ENCODE results near the gene GRIN2C.

Gene GRIN2C

DNA sequence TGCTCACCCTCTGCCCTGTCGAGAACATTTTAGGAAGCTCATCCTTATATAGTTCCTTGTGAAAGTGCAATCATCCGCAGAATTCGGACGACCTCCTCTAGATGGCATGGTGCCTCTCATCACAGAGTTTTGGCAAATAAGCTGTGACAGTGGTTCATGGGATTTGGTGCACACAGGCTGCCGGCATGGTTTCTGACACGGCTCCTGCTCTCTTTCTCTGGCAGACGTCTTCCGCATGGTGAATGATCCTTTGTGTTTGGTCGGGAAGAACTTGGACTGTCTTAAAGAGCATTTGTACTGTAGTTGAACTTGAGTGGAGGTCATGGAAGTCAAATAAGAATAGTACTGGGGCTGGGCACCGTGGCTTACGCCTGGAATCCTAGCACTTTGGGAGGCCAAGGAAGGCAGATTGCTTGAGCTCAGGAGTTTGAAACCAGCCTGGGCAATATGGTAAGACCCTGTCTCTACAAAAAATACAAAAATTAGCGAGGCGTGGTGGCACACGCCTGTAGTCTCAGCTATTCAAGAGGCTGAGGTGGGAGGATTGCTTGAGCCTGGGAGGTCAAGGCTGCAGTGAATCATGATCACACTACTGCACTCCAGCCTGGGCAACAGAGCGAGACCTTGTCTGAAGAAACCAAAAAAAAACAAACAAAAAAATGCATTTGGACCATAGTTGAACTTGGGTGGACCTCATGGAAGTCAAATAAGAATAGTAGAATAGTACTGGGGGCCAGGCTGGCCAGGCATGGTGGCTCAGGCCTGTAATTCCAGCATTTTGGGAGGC is 48.8 kb downstream of the GRIN2C start:
- no peak for DNase-seq (ENCODE audit: low read depth)
- TF ChIP-seq, protein P1, sequence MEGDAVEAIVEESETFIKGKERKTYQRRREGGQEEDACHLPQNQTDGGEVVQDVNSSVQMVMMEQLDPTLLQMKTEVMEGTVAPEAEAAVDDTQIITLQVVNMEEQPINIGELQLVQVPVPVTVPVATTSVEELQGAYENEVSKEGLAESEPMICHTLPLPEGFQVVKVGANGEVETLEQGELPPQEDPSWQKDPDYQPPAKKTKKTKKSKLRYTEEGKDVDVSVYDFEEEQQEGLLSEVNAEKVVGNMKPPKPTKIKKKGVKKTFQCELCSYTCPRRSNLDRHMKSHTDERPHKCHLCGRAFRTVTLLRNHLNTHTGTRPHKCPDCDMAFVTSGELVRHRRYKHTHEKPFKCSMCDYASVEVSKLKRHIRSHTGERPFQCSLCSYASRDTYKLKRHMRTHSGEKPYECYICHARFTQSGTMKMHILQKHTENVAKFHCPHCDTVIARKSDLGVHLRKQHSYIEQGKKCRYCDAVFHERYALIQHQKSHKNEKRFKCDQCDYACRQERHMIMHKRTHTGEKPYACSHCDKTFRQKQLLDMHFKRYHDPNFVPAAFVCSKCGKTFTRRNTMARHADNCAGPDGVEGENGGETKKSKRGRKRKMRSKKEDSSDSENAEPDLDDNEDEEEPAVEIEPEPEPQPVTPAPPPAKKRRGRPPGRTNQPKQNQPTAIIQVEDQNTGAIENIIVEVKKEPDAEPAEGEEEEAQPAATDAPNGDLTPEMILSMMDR (conservative IDR thresholded peaks at IDR 0.05; ENCODE audit: low read depth, low read length), result no peak
- H3K4me3 ChIP-seq (ENCODE audit: low read length), result no peak overlapping the region

DNA sequence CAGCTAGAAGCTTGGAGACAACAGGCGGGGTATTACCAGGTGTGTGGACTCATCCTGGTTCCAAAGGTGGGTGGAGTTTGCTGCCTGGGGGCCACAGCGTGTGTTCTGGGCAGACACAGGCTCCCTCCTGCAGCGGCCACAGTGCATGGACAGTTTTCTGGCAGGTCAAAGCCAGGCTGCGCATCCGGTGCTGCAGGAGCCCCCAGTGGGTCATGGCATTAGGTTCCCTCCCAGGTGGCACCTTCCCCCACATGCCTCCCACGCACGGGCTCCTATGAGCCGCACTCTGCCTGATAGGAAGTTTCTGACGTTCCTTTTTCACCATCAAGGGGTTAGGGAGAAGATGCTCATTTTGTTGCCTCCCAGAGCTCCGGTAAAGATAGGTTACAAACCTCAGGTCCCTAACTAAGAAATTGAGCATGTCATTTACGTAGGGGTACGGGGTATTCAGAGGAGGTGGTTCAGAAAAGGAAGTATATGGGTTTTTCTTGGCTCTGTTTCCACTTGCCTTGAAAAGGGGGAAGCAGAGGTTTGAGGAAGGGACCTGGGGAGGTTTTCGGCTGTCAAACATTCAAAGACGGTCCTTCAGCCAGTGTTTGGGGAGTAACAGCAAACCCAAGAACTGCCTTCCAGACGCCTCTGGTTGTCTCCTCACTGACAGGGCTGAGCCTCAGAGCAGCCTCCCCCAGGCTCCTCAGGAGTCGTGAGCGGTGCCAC is 50.8 kb downstream of the GRIN2C start:
- TF ChIP-seq, protein P1 (conservative IDR thresholded peaks at IDR 0.05; ENCODE audit: low read depth, low read length), result no peak
- no peak overlapping the region for H3K4me3 ChIP-seq (ENCODE audit: low read length)
- DNase-seq (ENCODE audit: low read depth), result no peak

DNA sequence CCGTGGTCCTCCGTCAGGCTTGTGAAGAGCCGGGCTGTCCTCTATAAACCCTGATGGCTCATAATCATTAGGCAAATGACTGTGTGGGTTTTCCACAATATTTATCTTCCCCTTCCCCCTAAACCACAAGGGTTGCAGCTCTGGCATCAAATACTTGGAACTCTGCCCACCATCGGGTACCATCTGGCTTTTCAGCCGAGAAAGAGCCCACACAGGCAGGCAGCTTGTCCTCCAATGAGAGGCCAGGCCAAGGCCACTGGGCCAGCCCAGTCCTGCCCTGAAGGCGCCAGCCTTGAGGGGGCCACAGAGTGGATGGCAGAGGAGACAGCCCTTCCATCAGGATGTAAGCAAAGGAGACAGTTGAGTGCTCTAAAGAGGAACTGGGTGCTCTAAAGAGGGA is 51.8 kb downstream of the GRIN2C start:
- H3K4me3 ChIP-seq (ENCODE audit: low read length), result no peak overlapping the region
- TF ChIP-seq, protein P1 (conservative IDR thresholded peaks at IDR 0.05; ENCODE audit: low read depth, low read length), result no peak
- no peak for DNase-seq (ENCODE audit: low read depth)

DNA sequence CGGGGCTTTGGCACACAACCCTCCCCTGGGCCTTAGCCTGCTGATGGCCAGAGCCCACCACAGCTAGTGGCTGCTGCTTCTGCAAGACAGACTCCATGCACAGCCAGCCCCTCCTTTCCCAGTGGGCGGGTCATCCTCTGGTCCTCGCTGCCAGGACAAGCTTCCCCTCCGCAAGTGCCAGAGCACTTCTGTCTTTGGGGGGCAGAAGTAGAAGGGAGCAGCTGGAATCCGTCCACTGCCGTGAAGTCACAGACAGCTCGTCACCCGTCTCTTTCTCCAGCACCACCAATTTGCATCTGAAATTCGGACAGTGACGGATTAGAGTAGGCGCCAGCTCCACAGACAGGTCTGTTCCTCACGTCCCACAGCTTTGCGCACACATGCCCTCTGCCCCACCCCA is 52.2 kb downstream of the GRIN2C start:
- no peak for DNase-seq (ENCODE audit: low read depth)
- TF ChIP-seq, protein P1 (conservative IDR thresholded peaks at IDR 0.05; ENCODE audit: low read depth, low read length), result no peak
- no peak overlapping the region for H3K4me3 ChIP-seq (ENCODE audit: low read length)

DNA sequence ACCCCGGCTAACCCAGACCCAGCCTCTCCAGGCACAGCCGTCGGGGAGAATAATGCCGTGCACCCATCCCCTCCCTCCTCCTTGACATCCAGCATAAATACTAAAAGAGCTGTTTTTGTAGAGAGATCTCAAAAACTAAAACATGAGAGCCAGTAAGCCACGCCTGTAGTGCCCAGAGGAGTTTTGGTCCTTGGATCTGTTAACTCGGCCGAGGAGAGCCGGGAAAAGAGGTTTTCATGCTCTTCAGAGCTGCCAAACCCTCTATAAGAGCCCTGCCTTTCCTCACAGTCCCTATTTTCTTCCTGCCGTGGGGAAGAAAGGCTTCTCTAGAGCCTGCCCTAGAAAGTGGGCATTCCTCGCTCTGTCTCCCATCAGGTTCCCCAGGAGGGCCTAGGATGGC is 53.4 kb downstream of the GRIN2C start:
- no peak for DNase-seq (ENCODE audit: low read depth)
- H3K4me3 ChIP-seq (ENCODE audit: low read length), result no peak overlapping the region
- TF ChIP-seq, protein P1 (conservative IDR thresholded peaks at IDR 0.05; ENCODE audit: low read depth, low read length), result no peak

DNA sequence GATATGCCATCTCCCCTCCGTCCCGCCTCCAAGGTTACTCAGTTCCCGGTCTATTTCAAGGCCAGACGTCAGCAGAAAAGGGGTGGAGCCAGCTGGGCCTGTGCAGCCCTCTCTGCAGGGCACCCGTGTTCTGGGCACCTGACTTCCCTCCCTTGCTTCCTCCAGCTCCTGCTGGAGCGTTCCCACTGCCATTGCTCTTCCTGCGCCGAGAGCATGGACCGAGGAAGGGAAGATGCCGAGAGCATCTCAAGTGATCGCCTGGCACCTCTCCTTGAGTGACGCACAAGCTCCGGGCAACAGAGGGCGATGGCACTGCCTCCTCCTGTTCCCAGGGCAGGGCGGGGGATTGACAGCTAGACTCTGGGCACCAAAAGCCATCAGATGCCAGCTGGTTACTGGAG is 54.1 kb downstream of the GRIN2C start:
- no peak overlapping the region for H3K4me3 ChIP-seq (ENCODE audit: low read length)
- TF ChIP-seq, protein P1 (conservative IDR thresholded peaks at IDR 0.05; ENCODE audit: low read depth, low read length), result no peak
- no peak for DNase-seq (ENCODE audit: low read depth)

DNA sequence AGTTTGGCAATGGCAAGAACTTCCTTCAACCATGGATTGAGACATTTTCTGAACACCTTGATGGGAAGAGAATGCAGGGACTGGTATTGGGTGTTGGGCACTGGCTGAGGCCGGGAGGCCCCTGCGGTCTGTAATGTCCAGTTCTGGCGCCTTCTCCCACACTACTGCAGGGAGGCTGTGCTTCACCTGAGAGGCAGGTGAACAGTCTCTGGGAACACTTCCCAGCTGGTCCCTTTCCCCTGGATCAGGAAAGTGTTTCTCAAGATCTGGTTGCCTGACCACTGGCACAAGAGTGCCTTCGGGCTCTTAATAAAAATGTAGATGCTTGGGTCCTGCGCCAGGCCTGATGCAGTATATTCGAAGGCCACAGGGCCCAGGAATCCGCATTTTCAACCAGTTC is 55.0 kb downstream of the GRIN2C start:
- TF ChIP-seq, protein P1 (conservative IDR thresholded peaks at IDR 0.05; ENCODE audit: low read depth, low read length), result no peak
- no peak for DNase-seq (ENCODE audit: low read depth)
- no peak overlapping the region for H3K4me3 ChIP-seq (ENCODE audit: low read length)

Measured in retinal pigment epithelial cell (primary cell).